ENCODE measurements around the gene IGFLR1. TPM values are rescaled to one million over a fixed set of nuclear protein-coding genes. Genes with fewer than 3 reads are reported as not detected.

The IGFLR1 gene
- total RNA-seq, 2 donors from 2014 or later, result 5.4 to 6.9 TPM

DNA sequence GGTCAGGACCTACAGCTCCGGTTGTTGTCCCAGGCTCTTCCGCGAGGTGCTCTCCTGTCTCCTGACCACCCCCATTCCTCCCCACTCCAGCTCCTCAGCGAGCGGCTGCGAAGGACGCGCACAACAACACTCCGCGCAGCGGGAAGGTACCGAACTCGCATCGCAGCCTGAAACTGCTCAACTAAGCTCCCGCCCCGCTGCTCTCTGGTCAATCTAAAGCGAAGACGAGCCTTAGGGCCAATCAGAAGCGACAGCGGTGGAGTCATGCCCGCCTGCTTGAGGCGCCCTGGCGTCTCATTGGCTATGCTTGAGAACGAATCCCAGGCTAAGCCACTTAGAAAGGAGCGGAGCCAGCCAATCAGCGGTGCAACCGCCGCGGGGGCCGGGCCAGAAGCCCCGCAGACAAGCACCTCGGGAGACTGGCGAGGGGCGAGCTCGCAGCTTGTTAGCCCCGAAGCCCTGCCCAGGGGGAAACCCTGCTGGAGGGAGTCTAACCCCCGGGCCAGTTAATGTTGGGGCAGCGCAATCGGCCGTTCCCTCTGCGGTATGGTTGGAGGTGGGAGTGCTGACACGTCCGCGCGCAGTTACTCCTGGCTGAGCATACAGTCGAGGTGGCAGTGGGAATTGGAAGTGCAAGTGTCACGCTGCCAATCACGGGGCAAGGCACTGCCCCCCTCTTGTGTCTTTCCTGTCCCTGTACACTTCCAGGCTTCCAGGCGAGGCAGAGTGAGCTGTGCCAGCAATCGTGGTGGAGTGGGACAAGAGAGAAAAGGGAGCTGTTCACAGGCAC, 39.8 kb downstream of the IGFLR1 start:
- intact Hi-C loops (cut with DNase I), result no loop called here
- peak; percentile 96 for DNase-seq
- H3K27me3 ChIP-seq, result no peaks in the 10 kb centered on the region
- H3K4me3 ChIP-seq, result peak overlapping the region; percentile 68
- H3K4me1 ChIP-seq, result no peaks in the 10 kb centered on the region
- peak overlapping the region; percentile 70 to 71 for H3K9ac ChIP-seq (ENCODE audit: low read depth in 2 of 2, low read length in 2 of 2)
- TF ChIP-seq, protein P1, sequence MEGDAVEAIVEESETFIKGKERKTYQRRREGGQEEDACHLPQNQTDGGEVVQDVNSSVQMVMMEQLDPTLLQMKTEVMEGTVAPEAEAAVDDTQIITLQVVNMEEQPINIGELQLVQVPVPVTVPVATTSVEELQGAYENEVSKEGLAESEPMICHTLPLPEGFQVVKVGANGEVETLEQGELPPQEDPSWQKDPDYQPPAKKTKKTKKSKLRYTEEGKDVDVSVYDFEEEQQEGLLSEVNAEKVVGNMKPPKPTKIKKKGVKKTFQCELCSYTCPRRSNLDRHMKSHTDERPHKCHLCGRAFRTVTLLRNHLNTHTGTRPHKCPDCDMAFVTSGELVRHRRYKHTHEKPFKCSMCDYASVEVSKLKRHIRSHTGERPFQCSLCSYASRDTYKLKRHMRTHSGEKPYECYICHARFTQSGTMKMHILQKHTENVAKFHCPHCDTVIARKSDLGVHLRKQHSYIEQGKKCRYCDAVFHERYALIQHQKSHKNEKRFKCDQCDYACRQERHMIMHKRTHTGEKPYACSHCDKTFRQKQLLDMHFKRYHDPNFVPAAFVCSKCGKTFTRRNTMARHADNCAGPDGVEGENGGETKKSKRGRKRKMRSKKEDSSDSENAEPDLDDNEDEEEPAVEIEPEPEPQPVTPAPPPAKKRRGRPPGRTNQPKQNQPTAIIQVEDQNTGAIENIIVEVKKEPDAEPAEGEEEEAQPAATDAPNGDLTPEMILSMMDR (IDR thresholded peaks at IDR 0.05), result no peak
- no peaks in the 10 kb centered on the region for H3K9me3 ChIP-seq
- H3K27ac ChIP-seq, result no peak overlapping the region
- no peaks in the 10 kb centered on the region for H3K36me3 ChIP-seq

- no peak overlapping the region for H3K4me3 ChIP-seq
- no peak for DNase-seq
- no peaks in the 10 kb centered on the region for H3K9me3 ChIP-seq
- intact Hi-C loops (cut with DNase I), result no loop called here
- no peaks in the 10 kb centered on the region for H3K27me3 ChIP-seq
- no peaks in the 10 kb centered on the region for H3K36me3 ChIP-seq
- no peak overlapping the region for H3K9ac ChIP-seq (ENCODE audit: low read depth in 2 of 2, low read length in 2 of 2)
- no peaks in the 10 kb centered on the region for H3K4me1 ChIP-seq
- TF ChIP-seq, protein P1 (IDR thresholded peaks at IDR 0.05), result no peak
- H3K27ac ChIP-seq, result no peak overlapping the region
These were observed 45.4 kb downstream of the IGFLR1 start for GRCh38 chr19:35696835-35697234.

GRCh38 chr19:35695895-35696422, 46.3 kb downstream of the IGFLR1 start:
- Histone ChIP-seq H3K27me3 (no peaks in the 10 kb centered on the region), H3K9me3 (no peaks in the 10 kb centered on the region), H3K36me3 (no peaks in the 10 kb centered on the region), H3K9ac (ENCODE audit: low read depth in 2 of 2, low read length in 2 of 2) (no peak overlapping the region), H3K27ac (no peak overlapping the region), H3K4me1 (no peaks in the 10 kb centered on the region), H3K4me3 (no peak overlapping the region)
- intact Hi-C loops (cut with DNase I), result loop anchor here (2.0 kb wide), 1 partner anchor 21 kb away; no protein-coding TSS in a partner anchor
- no peak for DNase-seq
- TF ChIP-seq, protein P1 (IDR thresholded peaks at IDR 0.05), result no peak

DNA sequence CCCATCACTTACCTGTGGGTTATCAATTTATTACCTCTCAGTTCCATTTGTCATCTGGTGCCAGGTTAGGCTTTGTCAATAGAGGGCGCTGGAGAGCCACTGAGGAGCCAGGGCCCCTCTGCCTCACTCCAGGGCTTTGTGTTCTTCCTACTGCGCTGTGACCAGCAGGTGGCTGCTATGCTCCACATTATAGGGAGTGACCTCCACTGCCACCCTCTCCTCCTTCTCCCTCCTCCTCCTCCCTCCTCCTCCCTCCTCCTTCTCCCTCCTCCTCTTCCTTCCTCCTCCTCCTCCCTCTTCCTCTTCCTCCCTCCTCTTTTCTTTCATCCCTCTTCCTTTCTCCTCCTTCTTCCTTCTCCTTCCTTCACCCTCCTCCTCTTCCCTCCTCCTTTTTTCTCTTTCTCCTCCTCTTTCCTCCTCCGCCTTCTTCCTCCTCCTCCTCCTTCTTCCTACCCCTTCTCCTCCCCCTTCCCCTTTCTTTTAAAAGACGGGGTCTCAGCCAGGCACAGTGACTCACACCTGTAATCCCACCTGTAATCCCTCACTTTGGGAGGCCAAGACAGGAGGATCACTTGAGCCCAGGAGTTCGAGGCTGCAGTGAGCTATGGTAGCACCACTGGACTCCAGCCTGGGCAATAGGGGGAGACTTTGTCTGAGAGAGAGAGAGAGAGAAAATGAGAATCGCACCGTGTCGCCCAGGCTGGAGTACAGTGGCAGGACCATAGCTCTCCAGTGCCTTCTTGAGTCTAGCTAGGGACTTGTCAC, 48.2 kb downstream of the IGFLR1 start:
- Histone ChIP-seq H3K9me3 (no peaks in the 10 kb centered on the region), H3K27me3 (no peaks in the 10 kb centered on the region), H3K9ac (ENCODE audit: low read depth in 2 of 2, low read length in 2 of 2) (no peak overlapping the region), H3K4me3 (no peak overlapping the region), H3K27ac (no peak overlapping the region), H3K4me1 (no peaks in the 10 kb centered on the region), H3K36me3 (no peaks in the 10 kb centered on the region)
- TF ChIP-seq, protein P1 (IDR thresholded peaks at IDR 0.05), result peak; percentile 91
- intact Hi-C loops (cut with DNase I), result loop anchor here (2.0 to 5.0 kb wide), 3 partner anchors 23 to 238 kb away; no protein-coding TSS in a partner anchor
- DNase-seq, result peak; percentile 93

DNA sequence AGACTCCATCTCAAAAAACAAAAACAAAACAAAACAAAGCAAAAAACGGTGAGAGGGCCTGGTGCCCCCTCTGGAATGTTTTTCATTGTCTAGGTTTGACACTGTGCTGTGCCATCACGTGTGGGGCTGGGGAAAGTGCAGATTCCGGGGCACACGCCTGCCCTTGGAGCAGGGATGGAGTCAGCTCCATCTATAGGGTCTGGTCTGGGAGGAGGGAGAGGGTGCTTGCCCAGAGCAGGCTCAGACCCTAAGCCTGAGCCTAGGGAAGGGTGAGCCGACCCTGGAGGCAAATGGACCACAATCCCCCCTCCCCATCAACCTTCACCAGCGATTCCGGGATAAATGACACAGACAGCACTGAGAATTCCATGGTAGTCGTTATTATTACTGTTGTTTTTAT, 48.8 kb downstream of the IGFLR1 start:
- no peak overlapping the region for H3K27ac ChIP-seq
- TF ChIP-seq, protein P1 (IDR thresholded peaks at IDR 0.05), result no peak
- intact Hi-C loops (cut with DNase I), result loop anchor here (2.0 to 5.0 kb wide), 2 partner anchors 187 to 239 kb away; no protein-coding TSS in a partner anchor
- no peaks in the 10 kb centered on the region for H3K36me3 ChIP-seq
- H3K4me1 ChIP-seq, result no peaks in the 10 kb centered on the region
- no peak overlapping the region for H3K9ac ChIP-seq (ENCODE audit: low read depth in 2 of 2, low read length in 2 of 2)
- H3K27me3 ChIP-seq, result no peaks in the 10 kb centered on the region
- DNase-seq, result no peak
- no peak overlapping the region for H3K4me3 ChIP-seq
- H3K9me3 ChIP-seq, result no peaks in the 10 kb centered on the region
